NCI-H187 treated with DMSO at 0.1 percent for 48 hours (cell line): ENCODE data around the gene BCKDHA.
A peak's percentile ranks its signal among the peaks of the same experiment; 100 is the strongest.
"Not testable (repeated sequence)": the region's sequence is repeated elsewhere in the genome, so short reads cannot be mapped to it uniquely, and the experiment has no call there.

ENCODE experiments used
- DNase-seq: peaks from one replicate; lab custom pipeline; 2025; lab: John Stamatoyannopoulos, UW

The BCKDHA gene

GRCh38 chr19:41426116-41426841 lies 28.7 kb downstream of the BCKDHA start:
- no peak for DNase-seq

GRCh38 chr19:41426952-41427646 lies 29.5 kb downstream of the BCKDHA start, which contains the start of gene B3GNT8:
B3GNT8 (minus strand) TSS chr19:41427374; CDS start chr19:41426778, 596 bp downstream.
- peak; percentile 83 for DNase-seq

- no peak for DNase-seq
Observed at GRCh38 chr19:41427647-41428480, 30.2 kb downstream of the BCKDHA start.

GRCh38 chr19:41428481-41428859 lies 30.9 kb downstream of the BCKDHA start:
- no peak for DNase-seq

GRCh38 chr19:41430922-41431321 lies 33.3 kb downstream of the BCKDHA start:
- no peak for DNase-seq

- DNase-seq, result no peak
Observed at GRCh38 chr19:41431426-41432386, 34.1 kb downstream of the BCKDHA start.

GRCh38 chr19:41433171-41433570 lies 35.6 kb downstream of the BCKDHA start:
- no peak for DNase-seq

- DNase-seq, result no peak
Observed at GRCh38 chr19:41434450-41434849, 36.8 kb downstream of the BCKDHA start.

GRCh38 chr19:41435376-41435775 lies 37.8 kb downstream of the BCKDHA start:
- DNase-seq, result not testable (repeated sequence)

GRCh38 chr19:41435936-41436673 lies 38.5 kb downstream of the BCKDHA start:
- DNase-seq, result no peak

GRCh38 chr19:41436674-41436951 lies 39.0 kb downstream of the BCKDHA start:
- DNase-seq, result no peak

GRCh38 chr19:41437944-41438574 lies 40.4 kb downstream of the BCKDHA start:
- DNase-seq, result no peak

- DNase-seq, result peak; percentile 98
Observed at GRCh38 chr19:41439441-41440222, 42.0 kb downstream of the BCKDHA start, which contains the start of gene DMAC2. DMAC2 (minus strand) TSS chr19:41439912; CDS start chr19:41439899, 13 bp downstream.

- no peak for DNase-seq
Observed at GRCh38 chr19:41441321-41441945, 43.8 kb downstream of the BCKDHA start.

- no peak for DNase-seq
Observed at GRCh38 chr19:41442473-41443355, 45.1 kb downstream of the BCKDHA start, which contains the start of gene ERICH4. ERICH4 (plus strand) TSS chr19:41443156; CDS start chr19:41443170, 14 bp downstream.

GRCh38 chr19:41443813-41444455 lies 46.3 kb downstream of the BCKDHA start:
- DNase-seq, result no peak

- no peak for DNase-seq
Observed at GRCh38 chr19:41445575-41445974, 48.0 kb downstream of the BCKDHA start.
